ENCODE measurements around the gene MOB1B.

The MOB1B gene

DNA sequence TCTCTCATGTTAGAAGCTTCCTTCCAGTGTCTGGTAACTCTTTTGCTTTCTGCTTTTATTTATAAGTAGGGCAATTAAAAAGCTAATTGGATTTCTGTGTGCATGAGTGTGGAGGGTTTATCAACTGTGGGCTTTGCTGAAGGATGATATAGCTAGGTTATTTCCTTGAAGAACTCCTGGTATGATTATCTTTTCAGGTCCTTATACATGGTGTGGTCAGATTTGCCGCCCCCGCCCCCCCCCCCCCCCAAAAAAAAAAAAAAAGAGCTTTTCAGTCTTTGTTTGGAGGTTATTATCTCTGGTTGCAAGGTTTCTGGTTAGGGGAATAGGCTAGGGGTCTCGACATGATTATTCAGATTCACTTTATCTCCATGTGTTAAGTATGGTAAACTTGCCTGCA, 35.9 kb downstream of the MOB1B start (continued):
- TF ChIP-seq, protein P1, sequence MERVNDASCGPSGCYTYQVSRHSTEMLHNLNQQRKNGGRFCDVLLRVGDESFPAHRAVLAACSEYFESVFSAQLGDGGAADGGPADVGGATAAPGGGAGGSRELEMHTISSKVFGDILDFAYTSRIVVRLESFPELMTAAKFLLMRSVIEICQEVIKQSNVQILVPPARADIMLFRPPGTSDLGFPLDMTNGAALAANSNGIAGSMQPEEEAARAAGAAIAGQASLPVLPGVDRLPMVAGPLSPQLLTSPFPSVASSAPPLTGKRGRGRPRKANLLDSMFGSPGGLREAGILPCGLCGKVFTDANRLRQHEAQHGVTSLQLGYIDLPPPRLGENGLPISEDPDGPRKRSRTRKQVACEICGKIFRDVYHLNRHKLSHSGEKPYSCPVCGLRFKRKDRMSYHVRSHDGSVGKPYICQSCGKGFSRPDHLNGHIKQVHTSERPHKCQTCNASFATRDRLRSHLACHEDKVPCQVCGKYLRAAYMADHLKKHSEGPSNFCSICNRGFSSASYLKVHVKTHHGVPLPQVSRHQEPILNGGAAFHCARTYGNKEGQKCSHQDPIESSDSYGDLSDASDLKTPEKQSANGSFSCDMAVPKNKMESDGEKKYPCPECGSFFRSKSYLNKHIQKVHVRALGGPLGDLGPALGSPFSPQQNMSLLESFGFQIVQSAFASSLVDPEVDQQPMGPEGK (CRISPR knock-in tag; IDR thresholded peaks at IDR 0.05; ENCODE audit: borderline replicate concordance): no peak
- TF ChIP-seq CSDC2 (CRISPR knock-in tag; IDR thresholded peaks at IDR 0.05): no peak

GRCh38 chr4:70940134-70940533, 38.0 kb downstream of the MOB1B start:
- TF ChIP-seq ZC3H10 (CRISPR knock-in tag; IDR thresholded peaks at IDR 0.05) (no peak), ZNF70 (CRISPR knock-in tag; IDR thresholded peaks at IDR 0.05) (no peak), OSR1 (CRISPR knock-in tag; IDR thresholded peaks at IDR 0.05) (no peak), ISL1 (CRISPR knock-in tag; IDR thresholded peaks at IDR 0.05) (no peak), POU6F1 (CRISPR knock-in tag; IDR thresholded peaks at IDR 0.05; ENCODE audit: borderline replicate concordance, low read depth) (no peak)
- ATAC-seq: peak; percentile 34; the same call in 2 of the 3 replicates

- ATAC-seq: no peak
- TF ChIP-seq ISL1 (CRISPR knock-in tag; IDR thresholded peaks at IDR 0.05): no peak
- TF ChIP-seq, protein P1 (CRISPR knock-in tag; IDR thresholded peaks at IDR 0.05; ENCODE audit: borderline replicate concordance): no peak
- TF ChIP-seq ZFP3 (CRISPR knock-in tag; IDR thresholded peaks at IDR 0.05): no peak
- no peak for TF ChIP-seq ARNTL (CRISPR knock-in tag; IDR thresholded peaks at IDR 0.05; ENCODE audit: borderline replicate concordance, low read depth)
- TF ChIP-seq SNAI2 (CRISPR knock-in tag; IDR thresholded peaks at IDR 0.05): no peak
- TF ChIP-seq ZNF8 (CRISPR knock-in tag; IDR thresholded peaks at IDR 0.05): no peak
- TF ChIP-seq ZNF565 (CRISPR knock-in tag; conservative IDR thresholded peaks at IDR 0.05; ENCODE audit: low read depth): no peak
- no peak for TF ChIP-seq TCF4 (CRISPR knock-in tag; IDR thresholded peaks at IDR 0.05; ENCODE audit: borderline replicate concordance)
- TF ChIP-seq ZFP30 (CRISPR knock-in tag; IDR thresholded peaks at IDR 0.05): no peak
- TF ChIP-seq ZC3H10 (CRISPR knock-in tag; IDR thresholded peaks at IDR 0.05): no peak
Measured at GRCh38 chr4:70943114-70943513, 40.9 kb downstream of the MOB1B start.

DNA sequence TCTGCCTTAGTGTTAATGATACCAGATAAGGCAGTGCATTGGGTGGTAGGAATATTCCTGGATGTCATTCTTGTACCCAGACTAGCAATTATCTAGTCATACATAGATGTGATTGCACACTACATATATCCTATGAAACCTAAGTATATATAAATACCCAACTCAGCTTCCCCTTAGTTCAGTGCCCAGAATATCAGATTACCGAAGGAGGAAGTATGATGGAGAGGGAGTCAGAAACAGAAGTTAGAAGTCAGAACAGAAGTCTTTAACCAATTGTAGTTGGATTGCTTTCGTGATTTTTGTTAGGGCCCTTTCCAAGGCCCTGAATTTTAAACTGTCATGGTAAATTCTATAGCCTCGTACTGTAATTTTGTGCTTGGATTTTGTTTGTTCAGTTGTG, 42.9 kb downstream of the MOB1B start:
- TF ChIP-seq ZNF565 (CRISPR knock-in tag; conservative IDR thresholded peaks at IDR 0.05; ENCODE audit: low read depth) (no peak), ZNF8 (CRISPR knock-in tag; IDR thresholded peaks at IDR 0.05) (no peak), TOX (CRISPR knock-in tag; IDR thresholded peaks at IDR 0.05; ENCODE audit: borderline replicate concordance) (no peak), ARNTL (CRISPR knock-in tag; IDR thresholded peaks at IDR 0.05; ENCODE audit: borderline replicate concordance, low read depth) (no peak)
- TF ChIP-seq, protein P2, sequence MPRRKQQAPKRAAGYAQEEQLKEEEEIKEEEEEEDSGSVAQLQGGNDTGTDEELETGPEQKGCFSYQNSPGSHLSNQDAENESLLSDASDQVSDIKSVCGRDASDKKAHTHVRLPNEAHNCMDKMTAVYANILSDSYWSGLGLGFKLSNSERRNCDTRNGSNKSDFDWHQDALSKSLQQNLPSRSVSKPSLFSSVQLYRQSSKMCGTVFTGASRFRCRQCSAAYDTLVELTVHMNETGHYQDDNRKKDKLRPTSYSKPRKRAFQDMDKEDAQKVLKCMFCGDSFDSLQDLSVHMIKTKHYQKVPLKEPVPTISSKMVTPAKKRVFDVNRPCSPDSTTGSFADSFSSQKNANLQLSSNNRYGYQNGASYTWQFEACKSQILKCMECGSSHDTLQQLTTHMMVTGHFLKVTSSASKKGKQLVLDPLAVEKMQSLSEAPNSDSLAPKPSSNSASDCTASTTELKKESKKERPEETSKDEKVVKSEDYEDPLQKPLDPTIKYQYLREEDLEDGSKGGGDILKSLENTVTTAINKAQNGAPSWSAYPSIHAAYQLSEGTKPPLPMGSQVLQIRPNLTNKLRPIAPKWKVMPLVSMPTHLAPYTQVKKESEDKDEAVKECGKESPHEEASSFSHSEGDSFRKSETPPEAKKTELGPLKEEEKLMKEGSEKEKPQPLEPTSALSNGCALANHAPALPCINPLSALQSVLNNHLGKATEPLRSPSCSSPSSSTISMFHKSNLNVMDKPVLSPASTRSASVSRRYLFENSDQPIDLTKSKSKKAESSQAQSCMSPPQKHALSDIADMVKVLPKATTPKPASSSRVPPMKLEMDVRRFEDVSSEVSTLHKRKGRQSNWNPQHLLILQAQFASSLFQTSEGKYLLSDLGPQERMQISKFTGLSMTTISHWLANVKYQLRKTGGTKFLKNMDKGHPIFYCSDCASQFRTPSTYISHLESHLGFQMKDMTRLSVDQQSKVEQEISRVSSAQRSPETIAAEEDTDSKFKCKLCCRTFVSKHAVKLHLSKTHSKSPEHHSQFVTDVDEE (CRISPR knock-in tag; IDR thresholded peaks at IDR 0.05): no peak
- peak; percentile 47 for ATAC-seq

- no peak for TF ChIP-seq PPARA (CRISPR knock-in tag; IDR thresholded peaks at IDR 0.05; ENCODE audit: borderline replicate concordance)
- no peak for TF ChIP-seq RARB (CRISPR knock-in tag; IDR thresholded peaks at IDR 0.05)
- TF ChIP-seq, protein P3, sequence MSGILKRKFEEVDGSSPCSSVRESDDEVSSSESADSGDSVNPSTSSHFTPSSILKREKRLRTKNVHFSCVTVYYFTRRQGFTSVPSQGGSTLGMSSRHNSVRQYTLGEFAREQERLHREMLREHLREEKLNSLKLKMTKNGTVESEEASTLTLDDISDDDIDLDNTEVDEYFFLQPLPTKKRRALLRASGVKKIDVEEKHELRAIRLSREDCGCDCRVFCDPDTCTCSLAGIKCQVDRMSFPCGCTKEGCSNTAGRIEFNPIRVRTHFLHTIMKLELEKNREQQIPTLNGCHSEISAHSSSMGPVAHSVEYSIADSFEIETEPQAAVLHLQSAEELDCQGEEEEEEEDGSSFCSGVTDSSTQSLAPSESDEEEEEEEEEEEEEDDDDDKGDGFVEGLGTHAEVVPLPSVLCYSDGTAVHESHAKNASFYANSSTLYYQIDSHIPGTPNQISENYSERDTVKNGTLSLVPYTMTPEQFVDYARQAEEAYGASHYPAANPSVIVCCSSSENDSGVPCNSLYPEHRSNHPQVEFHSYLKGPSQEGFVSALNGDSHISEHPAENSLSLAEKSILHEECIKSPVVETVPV (CRISPR knock-in tag; IDR thresholded peaks at IDR 0.05): no peak
- TF ChIP-seq ISL1 (CRISPR knock-in tag; IDR thresholded peaks at IDR 0.05): no peak
- TF ChIP-seq ZFP30 (CRISPR knock-in tag; IDR thresholded peaks at IDR 0.05): no peak
- TF ChIP-seq ZNF70 (CRISPR knock-in tag; IDR thresholded peaks at IDR 0.05): no peak
- TF ChIP-seq ARNTL (CRISPR knock-in tag; IDR thresholded peaks at IDR 0.05; ENCODE audit: borderline replicate concordance, low read depth): no peak
- TF ChIP-seq CSDC2 (CRISPR knock-in tag; IDR thresholded peaks at IDR 0.05): no peak
- TF ChIP-seq TCF4 (CRISPR knock-in tag; IDR thresholded peaks at IDR 0.05; ENCODE audit: borderline replicate concordance): no peak
- TF ChIP-seq ESRRG (CRISPR knock-in tag; IDR thresholded peaks at IDR 0.05): no peak
- TF ChIP-seq ZNF565 (CRISPR knock-in tag; conservative IDR thresholded peaks at IDR 0.05; ENCODE audit: low read depth): no peak
- TF ChIP-seq, protein P2 (CRISPR knock-in tag; IDR thresholded peaks at IDR 0.05): no peak
- ATAC-seq: peak; percentile 19; the same call in 2 of the 3 replicates
Measured at GRCh38 chr4:70945452-70946055, 43.4 kb downstream of the MOB1B start.

All from SK-N-SH treated with all-trans-retinoic acid at 6 μM for 48 hours (cell line).